Stimulated activated CD8-positive, alpha-beta memory T cell treated with anti-CD3 and anti-CD28 coated beads, Interleukin-4, amount 100 ng/mL, for 4 hours (primary cell): ENCODE data around the gene ABCA7.
"Not testable (repeated sequence)": the region's sequence is repeated elsewhere in the genome, so short reads cannot be mapped to it uniquely, and the experiment has no call there.

ENCODE experiments used
- DNase-seq, 2 donors: peaks; one replicate each; pipeline ENCODE4 v3.0.0-alpha.2; 2020; ENCODE audit warnings: low read depth in 2 of 2, low spot score in 1 of 2

The ABCA7 gene

GRCh38 chr19:1015782-1016646 is 23.9 kb upstream of the ABCA7 start:
- DNase-seq: no peak

- no peak for DNase-seq
Observed at GRCh38 chr19:1016647-1017114, 23.2 kb upstream of the ABCA7 start.

GRCh38 chr19:1017115-1017905 is 22.6 kb upstream of the ABCA7 start:
- DNase-seq: no peak

GRCh38 chr19:1017906-1018305 is 22.0 kb upstream of the ABCA7 start:
- no peak for DNase-seq

- DNase-seq: no peak
Observed at GRCh38 chr19:1018393-1018792, 21.5 kb upstream of the ABCA7 start.

GRCh38 chr19:1018932-1019615 is 20.8 kb upstream of the ABCA7 start:
- DNase-seq: no peak

- no peak for DNase-seq
Observed at GRCh38 chr19:1019616-1019961, 20.3 kb upstream of the ABCA7 start.

- no peak for DNase-seq
Observed at GRCh38 chr19:1019980-1020867, 19.7 kb upstream of the ABCA7 start.

GRCh38 chr19:1020868-1021425 is 19.0 kb upstream of the ABCA7 start, which contains the start of gene TMEM259:
Gene TMEM259, minus strand, starts transcription at chr19:1021123. Its CDS starts 127 bp downstream, at chr19:1020996.
- DNase-seq: peak; percentile 93 to 97

- DNase-seq: not testable (repeated sequence)
Observed at GRCh38 chr19:1023883-1024188, 16.1 kb upstream of the ABCA7 start.

- not testable (repeated sequence) for DNase-seq
Observed at GRCh38 chr19:1025080-1025479, 14.8 kb upstream of the ABCA7 start.

GRCh38 chr19:1025960-1026782 is 13.7 kb upstream of the ABCA7 start, which contains the start of gene CNN2:
Gene CNN2, plus strand, starts transcription at chr19:1026608. Its CDS starts 54 bp downstream, at chr19:1026662.
- no peak for DNase-seq

- DNase-seq: no peak
Observed at GRCh38 chr19:1026783-1027649, 12.9 kb upstream of the ABCA7 start.

- DNase-seq: no peak
Observed at GRCh38 chr19:1027650-1028061, 12.3 kb upstream of the ABCA7 start.

- DNase-seq: no peak
Observed at GRCh38 chr19:1028062-1028926, 11.6 kb upstream of the ABCA7 start.

GRCh38 chr19:1032264-1032867 is 7.5 kb upstream of the ABCA7 start:
- DNase-seq: no peak

GRCh38 chr19:1035998-1036621 is 3.8 kb upstream of the ABCA7 start:
- no peak for DNase-seq
